Brain microvascular endothelial cell (primary cell): Measurements from ENCODE around the gene BCR.
A peak's percentile ranks its signal among the peaks of the same experiment; 100 is the strongest.

Experiments used
- DNase-seq: peaks from one replicate; pipeline ENCODE4 v3.0.0-alpha.2; 2020
- H3K27ac ChIP-seq: fragments of 250-450 bp; sonication (Bioruptor Pico); 2 replicates; pipeline ENCODE4 v1.5.1; 2020; ENCODE audit warnings: mild to moderate bottlenecking, moderate library complexity
- H3K27me3 ChIP-seq: fragments of 250-450 bp; sonication (Bioruptor Pico); replicated peaks from 2 replicates; pipeline ENCODE4 v1.5.1; 2020; ENCODE audit warnings: mild to moderate bottlenecking
- H3K36me3 ChIP-seq: fragments of 250-450 bp; sonication (Bioruptor Pico); replicated peaks from 2 replicates; pipeline ENCODE4 v1.5.1; 2020; ENCODE audit warnings: mild to moderate bottlenecking
- H3K4me3 ChIP-seq: 2 replicates; pipeline ENCODE4 v1.5.1; 2011; ENCODE audit warnings: low read depth, mild to moderate bottlenecking, control low read depth, low read length, moderate library complexity
- in situ Hi-C: cut with HindIII; loops from 2 replicates; pipeline ENCODE4 v1.10.0; 2017; ENCODE audit warnings: low sequenced_read_pairs, low pct_ligation_motif_present
- TF ChIP-seq, protein P1 (sequence below): IDR thresholded peaks from 2 replicates; pipeline ENCODE4 v1.5.1; 2011; ENCODE audit warnings: low read depth, mild to moderate bottlenecking, moderate library complexity, low read length, control low read depth, inconsistent platforms; ENCODE audit errors: missing control alignments

The BCR gene

DNA sequence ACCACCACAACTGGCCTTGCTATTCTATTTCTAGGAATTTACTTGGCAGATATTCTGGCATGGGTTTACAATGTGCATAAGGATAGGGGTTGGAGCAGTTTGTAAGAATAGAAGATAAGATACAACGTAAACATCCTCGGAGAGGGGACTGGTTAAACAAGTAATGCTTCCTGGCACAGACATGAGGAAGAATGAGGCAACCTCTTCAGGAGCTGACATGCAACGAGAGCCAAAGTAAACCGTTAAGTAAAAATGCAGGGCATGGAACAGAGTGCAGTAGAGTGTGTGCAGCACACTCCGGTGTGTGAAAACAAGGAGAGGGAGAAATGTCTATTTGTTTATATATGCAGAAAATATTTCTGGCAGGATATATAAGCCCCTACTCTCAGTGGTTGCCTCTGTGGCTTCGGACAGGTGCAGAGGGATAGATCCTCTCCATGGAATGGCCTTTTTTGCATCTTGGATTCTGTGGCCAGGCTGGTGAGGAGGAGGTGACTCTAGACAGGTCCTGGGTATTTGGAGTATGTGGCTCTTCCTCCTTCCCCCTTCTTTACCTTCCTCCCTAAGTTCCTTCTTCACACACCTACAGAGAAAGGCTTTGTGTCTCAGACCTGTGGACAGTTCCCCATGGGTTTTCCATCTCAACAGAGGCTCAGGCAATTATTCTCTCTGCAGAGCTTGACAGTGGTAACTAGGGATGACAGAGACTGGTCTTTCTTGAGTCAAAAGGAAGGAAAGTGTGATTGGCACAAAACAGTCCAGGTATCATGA is 32.5 kb upstream of the BCR start:
- peak; percentile 39 for DNase-seq
- peaks cover 3% of the 10 kb centered on the region for H3K27me3 ChIP-seq
- TF ChIP-seq, protein P1, sequence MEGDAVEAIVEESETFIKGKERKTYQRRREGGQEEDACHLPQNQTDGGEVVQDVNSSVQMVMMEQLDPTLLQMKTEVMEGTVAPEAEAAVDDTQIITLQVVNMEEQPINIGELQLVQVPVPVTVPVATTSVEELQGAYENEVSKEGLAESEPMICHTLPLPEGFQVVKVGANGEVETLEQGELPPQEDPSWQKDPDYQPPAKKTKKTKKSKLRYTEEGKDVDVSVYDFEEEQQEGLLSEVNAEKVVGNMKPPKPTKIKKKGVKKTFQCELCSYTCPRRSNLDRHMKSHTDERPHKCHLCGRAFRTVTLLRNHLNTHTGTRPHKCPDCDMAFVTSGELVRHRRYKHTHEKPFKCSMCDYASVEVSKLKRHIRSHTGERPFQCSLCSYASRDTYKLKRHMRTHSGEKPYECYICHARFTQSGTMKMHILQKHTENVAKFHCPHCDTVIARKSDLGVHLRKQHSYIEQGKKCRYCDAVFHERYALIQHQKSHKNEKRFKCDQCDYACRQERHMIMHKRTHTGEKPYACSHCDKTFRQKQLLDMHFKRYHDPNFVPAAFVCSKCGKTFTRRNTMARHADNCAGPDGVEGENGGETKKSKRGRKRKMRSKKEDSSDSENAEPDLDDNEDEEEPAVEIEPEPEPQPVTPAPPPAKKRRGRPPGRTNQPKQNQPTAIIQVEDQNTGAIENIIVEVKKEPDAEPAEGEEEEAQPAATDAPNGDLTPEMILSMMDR, result no peak
- H3K36me3 ChIP-seq, result peaks cover 9% of the 10 kb centered on the region
- in situ Hi-C loops, result no loop called here
- H3K27ac ChIP-seq, result no peak overlapping the region
- H3K4me3 ChIP-seq, result no peak overlapping the region

DNA sequence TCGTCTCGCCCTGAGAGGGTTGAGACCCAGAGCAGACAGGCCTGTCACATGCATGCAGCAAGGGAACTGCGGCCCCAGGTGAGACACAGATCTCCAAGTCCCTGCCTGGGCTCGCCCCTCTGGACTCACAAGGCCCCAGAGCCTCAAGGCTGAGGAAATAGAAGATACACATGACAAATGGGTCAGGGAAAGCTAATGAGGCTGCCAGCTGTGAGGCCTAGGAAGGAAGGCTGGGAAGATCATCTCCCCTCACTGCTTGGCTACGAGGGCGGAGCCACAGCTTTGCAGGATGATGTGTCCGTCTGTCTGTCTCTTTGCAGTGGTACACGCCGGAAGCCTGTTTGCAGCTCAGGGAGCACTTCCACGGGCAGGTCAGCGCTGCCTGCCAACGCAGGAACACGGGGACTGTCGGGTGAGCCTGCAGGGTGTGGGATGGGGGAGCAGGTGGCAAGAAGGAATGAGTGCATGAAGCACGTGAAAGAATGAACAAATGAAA is 30.5 kb upstream of the BCR start:
- TF ChIP-seq, protein P1, result no peak
- DNase-seq, result no peak
- in situ Hi-C loops, result no loop called here
- H3K27ac ChIP-seq, result no peak overlapping the region
- H3K36me3 ChIP-seq, result peaks cover 11% of the 10 kb centered on the region
- no peaks in the 10 kb centered on the region for H3K27me3 ChIP-seq
- H3K4me3 ChIP-seq, result no peak overlapping the region

DNA sequence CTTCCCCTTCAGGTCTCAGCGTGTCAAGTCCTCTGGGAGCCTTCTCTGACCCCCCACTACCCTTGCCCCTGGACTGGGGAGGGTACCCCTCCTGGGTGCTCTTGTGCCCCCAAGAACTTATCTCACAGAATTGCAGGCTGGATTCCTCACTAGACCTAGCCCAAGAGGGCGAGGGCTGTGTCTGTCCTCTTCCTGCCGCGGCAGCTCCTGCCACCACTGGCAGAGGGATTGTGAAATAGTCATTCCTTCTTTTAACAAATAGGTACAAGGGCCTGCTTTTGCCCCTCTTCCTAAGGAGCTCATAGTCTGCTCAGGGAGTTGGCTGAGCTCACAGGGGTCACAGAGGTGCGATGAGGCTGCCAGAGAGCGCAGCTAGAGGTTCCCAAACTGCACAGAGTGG is 29.5 kb upstream of the BCR start:
- TF ChIP-seq, protein P1, result no peak
- H3K27ac ChIP-seq, result no peak overlapping the region
- in situ Hi-C loops, result no loop called here
- peaks cover 11% of the 10 kb centered on the region for H3K36me3 ChIP-seq
- H3K4me3 ChIP-seq, result no peak overlapping the region
- no peaks in the 10 kb centered on the region for H3K27me3 ChIP-seq
- no peak for DNase-seq

DNA sequence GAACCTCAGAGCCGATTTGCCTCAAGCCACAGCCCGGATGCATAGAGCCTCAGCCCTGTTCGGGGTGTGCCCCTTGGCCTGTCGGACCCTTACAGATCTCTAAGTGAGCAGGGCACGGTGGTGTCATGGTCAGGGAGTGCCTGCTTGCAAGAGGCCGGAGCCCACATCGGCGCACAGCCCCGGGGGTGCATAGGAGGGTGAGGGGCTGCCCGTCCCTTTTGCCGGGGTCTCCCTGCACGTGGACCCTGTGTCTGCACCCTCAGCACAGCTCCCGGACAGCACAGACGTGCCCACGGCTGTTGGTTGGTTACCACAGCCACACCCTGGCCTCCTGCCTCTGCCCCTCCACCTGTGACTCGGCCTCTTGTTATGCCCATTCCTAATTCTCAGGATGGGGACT is 28.5 kb upstream of the BCR start:
- in situ Hi-C loops, result no loop called here
- DNase-seq, result no peak
- H3K36me3 ChIP-seq, result peaks cover 11% of the 10 kb centered on the region
- TF ChIP-seq, protein P1, result no peak
- no peaks in the 10 kb centered on the region for H3K27me3 ChIP-seq
- H3K4me3 ChIP-seq, result no peak overlapping the region
- no peak overlapping the region for H3K27ac ChIP-seq

DNA sequence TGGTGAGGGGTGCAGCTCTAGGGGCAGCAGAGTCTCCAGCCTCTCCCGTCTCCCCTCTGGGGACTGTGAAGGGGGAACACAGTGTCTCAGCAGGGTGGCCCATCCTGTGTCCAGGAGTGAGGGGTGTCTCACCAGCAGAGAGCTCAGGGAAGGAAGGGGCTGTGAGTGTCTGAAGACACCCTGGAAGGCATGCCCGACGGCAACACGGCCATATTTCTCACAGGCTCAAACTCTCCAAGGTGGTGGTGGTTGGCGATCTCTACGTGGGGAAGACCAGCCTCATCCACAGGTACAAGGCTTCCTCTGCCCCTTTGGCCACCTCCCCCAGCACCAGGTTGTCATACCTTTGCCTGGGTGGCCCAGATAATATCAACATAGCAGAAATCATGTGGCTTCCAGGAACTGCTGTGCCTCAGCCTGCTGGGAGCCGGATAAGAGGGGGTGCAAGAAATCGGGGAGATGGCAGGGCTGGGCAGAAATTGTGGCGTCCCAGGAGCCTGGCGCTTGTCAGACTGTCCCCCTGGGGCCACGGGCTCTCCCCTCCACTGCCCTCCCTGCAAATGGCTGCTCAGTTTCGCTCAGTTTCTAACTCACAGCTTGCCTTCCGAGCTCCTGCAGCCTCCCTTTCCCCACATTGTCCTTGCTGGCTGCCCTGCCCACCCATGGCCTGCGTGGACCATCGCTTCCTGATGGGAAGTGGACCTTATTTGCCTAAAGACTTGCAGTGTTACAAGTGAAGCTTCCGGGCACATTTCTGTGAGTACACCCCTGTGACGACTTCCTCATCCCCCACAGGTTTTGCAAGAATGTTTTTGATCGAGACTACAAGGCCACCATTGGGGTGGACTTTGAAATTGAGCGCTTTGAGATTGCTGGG is 27.8 kb upstream of the BCR start:
- no peak overlapping the region for H3K4me3 ChIP-seq
- in situ Hi-C loops, result no loop called here
- H3K27me3 ChIP-seq, result no peaks in the 10 kb centered on the region
- peaks cover 9% of the 10 kb centered on the region for H3K36me3 ChIP-seq
- TF ChIP-seq, protein P1, result no peak
- H3K27ac ChIP-seq, result no peak overlapping the region
- no peak for DNase-seq
